Astrocyte of the cerebellum (primary cell): ENCODE measurements around the gene FHOD3.

Experiments
- DNase-seq: peaks from one replicate; pipeline ENCODE4 v3.0.0-alpha.2; 2011; ENCODE audit warnings: low read depth
- H3K4me3 ChIP-seq: 2 replicates; pipeline ENCODE4 v1.5.1; 2011; ENCODE audit warnings: mild to moderate bottlenecking, low read depth, low read length, moderate library complexity
- CTCF ChIP-seq: IDR thresholded peaks from 2 replicates; pipeline ENCODE4 v1.5.1; 2012; ENCODE audit warnings: low read length, low read depth, moderate library complexity, mild to moderate bottlenecking; ENCODE audit errors: missing control alignments
- in situ Hi-C: cut with HindIII; loops from 2 replicates; pipeline ENCODE4 v1.10.0; 2017; ENCODE audit warnings: low sequenced_read_pairs

FHOD3 gene

DNA sequence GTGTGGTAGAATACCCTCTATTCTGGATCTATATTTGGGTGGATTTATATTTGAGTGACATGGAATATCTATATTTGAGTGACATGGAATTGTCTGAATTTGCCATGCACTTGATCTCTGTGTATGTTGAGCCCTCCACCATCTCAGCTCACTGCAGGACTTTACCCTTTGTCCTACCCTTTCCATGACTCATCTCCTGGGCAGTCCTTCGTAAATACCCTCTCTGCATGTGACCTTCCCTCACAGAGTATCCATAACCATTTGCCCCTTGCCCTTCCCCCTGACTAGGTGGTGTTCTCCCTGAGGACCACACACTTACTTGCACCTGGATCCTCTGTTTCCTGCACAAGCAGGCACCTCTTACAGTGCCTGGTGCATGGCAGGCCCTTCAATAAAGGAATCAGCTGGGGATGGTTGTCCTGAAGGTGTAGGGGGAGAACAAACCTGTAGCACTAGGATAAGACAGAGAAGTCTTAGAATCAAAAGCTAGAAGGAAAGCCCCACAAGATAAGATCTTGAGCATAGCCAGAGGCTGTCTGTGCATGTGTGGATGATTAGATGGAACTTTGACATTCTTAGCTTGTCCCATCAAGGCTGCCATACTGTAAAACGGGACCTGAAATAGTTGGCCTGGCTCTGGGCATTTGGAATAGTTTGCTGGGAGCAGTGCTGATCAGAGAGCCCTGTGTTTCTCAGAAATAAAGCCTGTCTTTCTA, 230.4 kb downstream of the FHOD3 start:
- no peak for TF ChIP-seq CTCF
- H3K4me3 ChIP-seq: no peak overlapping the region
- in situ Hi-C loops: no loop called here

GRCh38 chr18:36529747-36530146, 232.2 kb downstream of the FHOD3 start:
- no peak for TF ChIP-seq CTCF
- DNase-seq: no peak
- no peak overlapping the region for H3K4me3 ChIP-seq
- in situ Hi-C loops: no loop called here

More for the DNA sequence above, 230.4 kb downstream of the FHOD3 start:
- DNase-seq: no peak

DNA sequence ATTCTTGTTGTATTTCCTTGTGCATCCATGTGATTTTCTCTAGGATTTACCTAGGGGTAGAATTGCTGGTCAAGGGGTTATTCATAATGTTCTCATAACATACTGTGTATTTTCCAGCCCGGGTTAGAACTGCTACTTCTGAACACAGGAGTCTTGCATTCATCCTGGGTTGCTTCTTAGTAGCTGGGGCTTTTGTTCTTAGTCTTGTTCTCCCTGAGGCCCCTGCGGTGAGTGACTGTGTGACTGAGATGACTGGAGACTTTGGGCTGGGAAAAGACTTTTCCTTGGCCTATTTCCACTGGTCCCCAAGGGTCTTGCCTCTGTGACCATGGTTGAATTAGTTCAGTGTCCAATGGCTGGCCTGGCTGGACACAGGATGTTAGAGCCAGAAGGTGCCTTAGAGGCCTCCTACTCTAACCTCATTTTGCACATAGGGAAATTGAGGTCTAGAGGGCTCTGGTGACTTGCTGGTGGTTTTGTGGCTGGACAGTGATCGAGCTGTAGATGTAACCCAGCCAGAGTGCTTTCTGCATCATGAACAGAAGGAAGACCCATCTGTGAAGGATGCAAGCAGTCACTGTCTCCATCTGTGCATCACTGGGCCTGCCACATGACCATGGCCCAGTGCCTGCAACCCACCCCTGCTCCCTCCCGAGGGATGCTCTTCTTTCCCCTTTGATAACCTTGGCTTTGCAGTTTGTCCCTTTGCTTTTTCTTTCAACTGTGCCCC, 233.3 kb downstream of the FHOD3 start:
- TF ChIP-seq CTCF: no peak

DNA sequence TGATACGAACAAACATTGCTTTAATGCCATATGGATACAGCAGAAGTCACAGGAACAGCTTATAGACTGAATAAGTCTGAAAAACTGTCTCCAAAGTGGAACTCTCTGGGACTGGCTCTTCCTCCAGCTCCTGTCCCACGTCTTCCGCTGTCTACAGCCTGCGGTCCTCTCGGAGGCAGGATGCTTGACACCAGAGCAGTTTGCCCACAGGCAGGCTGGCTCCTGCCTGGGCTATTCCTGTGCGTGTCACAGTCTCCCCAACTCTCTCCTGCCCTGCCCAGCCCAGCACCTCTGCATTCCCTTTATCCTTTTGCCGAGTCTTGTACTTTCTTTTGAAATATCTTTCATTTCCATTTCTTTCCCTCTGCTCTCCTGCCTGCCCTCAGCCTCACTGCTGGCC, 234.1 kb downstream of the FHOD3 start:
- in situ Hi-C loops: no loop called here

More for the DNA sequence above, 233.3 kb downstream of the FHOD3 start:
- in situ Hi-C loops: no loop called here
- no peak for DNase-seq
- no peak overlapping the region for H3K4me3 ChIP-seq

GRCh38 chr18:36532394-36532793, 234.9 kb downstream of the FHOD3 start:
- in situ Hi-C loops: no loop called here
- peak; percentile 87 for DNase-seq

More for the DNA sequence above, 234.1 kb downstream of the FHOD3 start:
- no peak for DNase-seq
- TF ChIP-seq CTCF: no peak
- no peak overlapping the region for H3K4me3 ChIP-seq

GRCh38 chr18:36532815-36533214, 235.3 kb downstream of the FHOD3 start:
- in situ Hi-C loops: no loop called here
- no peak for DNase-seq
- H3K4me3 ChIP-seq: no peak overlapping the region
- no peak for TF ChIP-seq CTCF

More at GRCh38 chr18:36532394-36532793, 234.9 kb downstream of the FHOD3 start:
- TF ChIP-seq CTCF: no peak
- H3K4me3 ChIP-seq: no peak overlapping the region
